GM18498 (cell line): ENCODE results near the gene PRSS27.

Experiments
- ATAC-seq: cut with Tn5 transposase; IDR thresholded peaks from one replicate; pipeline ENCODE4 v1.9.1; 2021; ENCODE audit warnings: mild to moderate bottlenecking, moderate library complexity; ENCODE audit not compliant: unreplicated experiment

PRSS27 gene

DNA sequence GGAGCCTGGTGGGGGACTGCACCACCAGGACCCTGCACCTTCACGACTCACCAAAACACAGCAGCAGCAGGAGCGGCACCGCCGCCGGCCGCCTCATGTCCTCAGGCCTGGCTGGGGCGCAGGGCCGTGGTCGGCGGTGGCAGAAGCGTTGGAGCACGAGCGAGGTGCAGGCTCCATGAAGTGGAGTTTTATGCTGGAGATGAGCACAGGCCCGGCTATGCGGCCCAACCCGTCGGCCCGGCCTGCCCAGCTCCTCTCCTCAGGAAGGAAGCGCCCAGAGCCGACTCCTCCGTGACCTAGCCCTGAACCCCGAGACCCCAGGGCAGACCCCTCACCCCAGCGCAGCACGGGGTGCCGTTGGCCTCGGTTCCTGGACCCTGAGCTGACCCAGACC, at the start of gene PRSS27:
Gene PRSS27, minus strand, starts transcription at position 161 of the 394 bp plus-strand sequence. Its CDS starts 64 bp downstream, at position 97.
- no peak for ATAC-seq

DNA sequence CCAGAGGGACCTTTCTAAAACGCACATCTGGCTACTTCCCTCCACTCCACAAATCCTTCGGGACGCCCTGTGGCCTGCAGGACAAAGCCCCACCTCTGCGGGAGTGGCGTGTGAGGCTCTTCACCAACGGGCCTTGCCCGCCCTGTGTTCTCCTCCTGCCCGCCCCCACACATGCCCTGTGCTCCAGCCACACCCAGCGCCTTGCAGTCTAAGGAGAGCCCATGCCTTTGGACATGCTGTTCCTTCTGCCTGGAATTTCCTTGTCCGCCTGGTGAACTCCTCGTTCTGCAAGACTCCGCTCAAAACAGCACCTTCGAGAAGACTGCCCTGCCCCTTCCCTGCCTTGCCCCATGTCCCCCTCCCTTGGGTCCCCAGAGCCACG, 49.6 kb upstream of the PRSS27 start:
- ATAC-seq = no peak

DNA sequence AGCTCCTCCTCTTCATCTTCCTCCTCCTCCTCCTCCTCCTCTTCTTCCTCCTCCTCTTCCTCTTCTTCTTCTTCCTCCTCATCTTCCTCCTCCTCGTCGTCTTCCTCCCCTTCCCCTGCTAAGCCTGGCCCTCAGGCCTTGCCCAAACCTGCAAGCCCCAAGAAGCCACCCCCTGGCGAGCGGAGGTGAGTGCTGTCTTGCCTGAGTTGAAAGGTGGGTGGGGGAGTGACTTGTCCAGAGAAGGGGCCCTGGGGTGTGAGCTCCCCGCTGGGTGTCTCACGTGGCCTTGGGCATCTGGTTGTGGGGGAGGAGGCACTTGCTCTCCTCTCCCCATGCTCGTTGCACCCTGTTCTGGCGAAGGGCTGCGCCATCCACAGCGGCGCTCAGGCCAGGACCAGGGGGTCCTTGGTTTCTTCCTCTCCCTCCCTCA, 49.1 kb upstream of the PRSS27 start:
- no peak for ATAC-seq

DNA sequence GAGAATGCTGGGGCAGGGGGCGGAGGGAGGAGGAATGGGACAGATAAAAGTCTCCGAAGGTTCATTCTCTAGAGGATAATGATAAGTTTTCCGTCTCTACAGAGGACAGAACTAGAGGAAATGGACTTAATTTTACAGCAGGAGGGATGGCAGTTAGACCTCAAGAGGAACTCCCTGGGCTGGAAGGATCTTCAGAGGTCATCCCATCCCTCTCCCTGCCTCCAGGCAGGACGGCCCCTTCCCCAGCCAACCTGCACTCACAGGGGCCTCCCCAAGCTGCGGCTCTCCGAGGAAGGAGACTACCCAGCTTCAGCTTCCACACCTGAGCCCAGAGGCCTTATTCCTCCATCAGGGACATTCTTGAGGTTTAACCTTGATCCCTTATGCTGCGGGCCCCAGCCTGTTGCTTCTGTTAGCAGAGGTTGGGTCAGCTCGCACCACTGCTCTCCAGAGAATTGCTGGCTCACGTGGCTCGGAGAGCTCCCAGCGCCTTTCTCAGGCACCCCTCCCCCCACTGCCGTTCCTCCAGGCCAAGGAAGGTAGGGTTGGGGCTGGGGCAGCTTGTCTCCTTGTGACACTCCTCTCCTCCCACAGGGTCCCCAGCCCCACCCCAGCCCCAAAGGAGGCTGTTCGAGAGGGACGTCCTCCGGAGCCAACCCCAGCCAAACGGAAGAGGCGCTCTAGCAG, 48.5 kb upstream of the PRSS27 start:
- ATAC-seq = no peak

DNA sequence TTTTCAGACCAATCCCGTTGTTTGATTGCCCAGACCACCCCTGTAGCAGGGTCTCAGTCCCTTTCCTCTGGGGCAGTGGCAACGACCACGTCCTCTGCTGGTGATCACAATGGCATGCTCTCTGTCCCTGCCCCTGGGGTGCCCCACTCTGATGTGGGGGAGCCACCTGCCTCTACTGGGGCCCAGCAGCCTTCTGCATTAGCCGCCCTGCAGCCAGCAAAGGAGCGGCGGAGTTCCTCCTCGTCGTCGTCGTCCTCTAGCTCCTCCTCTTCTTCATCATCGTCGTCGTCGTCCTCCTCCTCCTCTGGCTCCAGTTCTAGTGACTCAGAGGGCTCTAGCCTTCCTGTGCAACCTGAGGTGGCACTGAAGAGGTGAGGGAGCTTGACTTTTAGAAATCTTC, 47.9 kb upstream of the PRSS27 start:
- ATAC-seq = no peak

DNA sequence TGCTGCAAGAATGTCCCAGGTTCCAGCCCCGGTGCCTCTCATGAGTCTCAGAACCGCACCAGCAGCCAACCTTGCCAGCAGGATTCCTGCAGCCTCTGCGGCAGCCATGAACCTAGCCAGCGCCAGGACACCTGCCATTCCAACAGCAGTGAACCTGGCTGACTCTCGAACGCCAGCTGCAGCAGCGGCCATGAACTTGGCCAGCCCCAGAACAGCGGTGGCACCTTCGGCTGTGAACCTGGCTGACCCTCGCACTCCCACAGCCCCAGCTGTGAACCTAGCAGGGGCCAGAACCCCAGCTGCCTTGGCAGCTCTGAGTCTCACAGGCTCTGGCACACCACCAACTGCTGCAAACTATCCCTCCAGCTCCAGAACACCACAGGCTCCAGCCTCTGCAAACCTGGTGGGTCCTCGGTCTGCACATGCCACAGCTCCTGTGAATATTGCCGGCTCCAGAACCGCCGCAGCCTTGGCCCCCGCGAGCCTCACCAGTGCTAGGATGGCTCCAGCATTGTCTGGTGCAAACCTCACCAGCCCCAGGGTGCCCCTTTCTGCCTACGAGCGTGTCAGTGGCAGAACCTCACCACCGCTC, 47.2 kb upstream of the PRSS27 start:
- no peak for ATAC-seq

DNA sequence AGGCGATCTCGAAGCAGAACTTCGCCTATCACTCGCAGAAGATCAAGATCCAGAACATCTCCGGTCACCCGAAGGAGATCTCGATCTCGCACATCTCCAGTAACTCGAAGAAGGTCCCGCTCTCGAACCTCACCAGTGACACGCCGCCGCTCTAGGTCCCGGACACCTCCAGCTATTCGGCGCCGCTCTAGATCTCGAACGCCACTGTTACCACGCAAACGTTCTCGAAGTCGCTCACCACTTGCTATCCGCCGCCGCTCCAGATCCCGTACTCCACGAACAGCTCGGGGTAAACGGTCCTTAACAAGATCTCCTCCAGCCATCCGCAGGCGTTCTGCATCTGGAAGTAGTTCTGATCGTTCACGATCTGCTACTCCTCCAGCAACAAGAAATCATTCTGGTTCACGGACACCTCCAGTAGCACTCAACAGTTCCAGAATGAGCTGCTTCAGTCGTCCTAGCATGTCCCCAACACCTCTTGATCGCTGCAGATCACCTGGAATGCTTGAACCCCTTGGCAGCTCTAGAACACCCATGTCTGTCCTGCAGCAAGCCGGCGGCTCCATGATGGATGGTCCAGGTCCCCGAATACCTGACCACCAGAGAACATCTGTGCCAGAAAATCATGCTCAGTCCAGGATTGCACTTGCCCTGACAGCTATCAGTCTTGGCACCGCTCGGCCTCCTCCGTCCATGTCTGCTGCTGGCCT, 46.6 kb upstream of the PRSS27 start:
- no peak for ATAC-seq

DNA sequence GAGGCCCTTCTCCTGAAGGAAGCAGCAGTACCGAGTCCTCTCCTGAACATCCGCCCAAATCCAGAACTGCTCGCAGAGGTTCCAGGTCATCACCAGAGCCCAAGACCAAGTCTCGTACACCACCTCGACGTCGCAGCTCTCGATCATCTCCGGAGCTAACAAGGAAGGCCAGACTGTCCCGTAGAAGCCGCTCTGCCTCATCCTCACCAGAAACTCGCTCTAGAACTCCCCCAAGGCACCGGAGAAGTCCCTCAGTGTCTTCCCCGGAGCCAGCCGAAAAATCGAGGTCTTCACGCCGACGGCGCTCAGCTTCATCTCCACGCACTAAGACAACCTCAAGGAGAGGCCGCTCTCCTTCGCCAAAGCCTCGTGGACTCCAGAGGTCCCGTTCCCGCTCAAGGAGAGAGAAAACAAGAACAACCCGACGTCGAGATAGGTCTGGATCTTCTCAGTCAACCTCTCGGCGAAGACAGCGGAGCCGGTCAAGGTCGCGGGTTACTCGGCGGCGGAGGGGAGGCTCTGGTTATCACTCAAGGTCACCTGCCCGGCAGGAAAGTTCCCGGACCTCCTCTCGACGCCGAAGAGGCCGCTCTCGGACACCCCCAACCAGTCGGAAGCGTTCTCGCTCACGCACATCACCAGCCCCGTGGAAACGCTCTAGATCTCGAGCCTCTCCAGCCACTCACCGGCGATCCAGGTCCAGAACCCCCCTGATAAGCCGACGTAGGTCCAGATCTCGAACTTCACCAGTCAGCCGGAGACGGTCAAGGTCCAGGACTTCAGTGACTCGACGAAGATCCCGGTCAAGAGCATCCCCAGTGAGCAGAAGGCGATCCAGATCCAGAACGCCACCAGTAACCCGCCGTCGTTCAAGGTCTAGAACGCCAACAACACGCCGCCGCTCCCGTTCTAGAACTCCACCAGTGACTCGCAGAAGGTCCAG, 45.7 kb upstream of the PRSS27 start:
- no peak for ATAC-seq

DNA sequence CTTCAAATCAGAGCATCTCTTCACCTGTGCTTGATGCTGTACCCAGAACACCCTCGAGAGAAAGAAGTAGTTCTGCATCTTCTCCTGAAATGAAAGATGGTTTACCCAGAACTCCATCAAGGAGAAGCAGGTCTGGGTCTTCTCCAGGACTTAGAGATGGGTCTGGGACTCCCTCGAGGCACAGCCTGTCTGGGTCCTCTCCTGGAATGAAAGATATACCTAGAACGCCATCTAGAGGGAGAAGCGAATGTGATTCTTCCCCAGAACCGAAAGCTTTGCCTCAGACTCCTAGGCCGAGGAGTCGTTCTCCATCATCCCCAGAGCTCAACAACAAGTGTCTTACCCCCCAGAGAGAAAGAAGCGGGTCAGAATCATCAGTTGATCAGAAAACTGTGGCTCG, 44.7 kb upstream of the PRSS27 start:
- no peak for ATAC-seq

DNA sequence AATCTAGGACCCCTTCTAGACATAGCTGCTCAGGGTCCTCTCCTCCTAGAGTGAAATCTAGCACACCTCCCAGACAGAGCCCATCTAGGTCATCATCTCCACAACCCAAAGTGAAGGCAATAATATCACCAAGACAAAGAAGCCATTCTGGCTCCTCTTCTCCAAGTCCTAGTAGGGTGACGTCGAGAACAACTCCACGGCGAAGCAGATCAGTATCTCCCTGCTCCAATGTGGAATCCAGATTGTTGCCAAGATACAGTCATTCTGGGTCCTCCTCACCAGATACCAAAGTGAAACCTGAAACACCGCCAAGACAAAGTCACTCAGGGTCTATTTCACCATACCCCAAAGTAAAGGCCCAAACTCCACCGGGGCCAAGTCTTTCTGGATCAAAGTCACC, 43.1 kb upstream of the PRSS27 start:
- ATAC-seq = no peak

DNA sequence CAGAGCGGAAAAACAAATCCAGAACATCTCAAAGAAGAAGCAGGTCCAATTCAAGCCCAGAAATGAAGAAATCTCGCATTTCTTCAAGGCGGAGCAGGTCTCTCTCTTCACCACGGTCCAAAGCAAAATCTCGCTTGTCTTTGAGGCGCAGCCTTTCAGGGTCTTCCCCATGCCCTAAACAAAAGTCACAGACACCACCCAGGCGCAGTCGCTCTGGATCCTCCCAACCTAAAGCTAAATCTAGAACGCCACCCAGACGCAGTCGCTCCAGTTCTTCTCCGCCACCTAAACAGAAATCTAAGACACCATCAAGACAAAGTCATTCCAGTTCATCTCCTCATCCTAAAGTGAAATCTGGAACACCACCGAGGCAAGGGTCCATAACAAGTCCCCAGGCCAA, 42.7 kb upstream of the PRSS27 start:
- no peak for ATAC-seq

DNA sequence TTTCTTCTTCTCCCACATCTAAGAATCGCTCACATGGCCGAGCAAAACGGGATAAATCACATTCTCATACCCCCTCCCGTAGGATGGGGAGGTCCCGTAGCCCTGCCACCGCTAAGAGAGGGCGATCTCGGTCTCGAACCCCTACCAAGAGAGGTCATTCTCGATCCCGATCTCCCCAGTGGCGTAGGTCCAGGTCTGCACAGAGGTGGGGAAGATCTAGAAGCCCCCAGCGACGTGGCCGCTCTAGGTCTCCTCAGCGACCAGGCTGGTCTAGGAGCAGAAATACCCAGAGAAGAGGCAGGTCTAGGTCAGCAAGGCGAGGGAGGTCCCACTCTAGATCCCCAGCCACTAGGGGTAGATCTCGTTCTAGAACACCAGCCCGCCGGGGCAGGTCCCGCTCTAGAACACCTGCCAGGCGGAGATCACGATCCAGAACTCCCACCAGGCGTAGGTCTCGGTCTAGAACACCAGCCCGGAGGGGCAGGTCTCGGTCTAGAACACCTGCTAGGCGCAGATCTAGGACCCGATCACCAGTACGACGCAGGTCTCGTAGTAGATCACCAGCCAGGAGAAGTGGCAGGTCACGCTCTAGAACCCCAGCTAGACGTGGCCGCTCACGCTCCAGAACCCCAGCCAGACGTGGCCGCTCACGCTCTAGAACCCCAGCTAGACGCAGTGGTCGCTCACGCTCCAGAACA, 42.0 kb upstream of the PRSS27 start:
- ATAC-seq = no peak

DNA sequence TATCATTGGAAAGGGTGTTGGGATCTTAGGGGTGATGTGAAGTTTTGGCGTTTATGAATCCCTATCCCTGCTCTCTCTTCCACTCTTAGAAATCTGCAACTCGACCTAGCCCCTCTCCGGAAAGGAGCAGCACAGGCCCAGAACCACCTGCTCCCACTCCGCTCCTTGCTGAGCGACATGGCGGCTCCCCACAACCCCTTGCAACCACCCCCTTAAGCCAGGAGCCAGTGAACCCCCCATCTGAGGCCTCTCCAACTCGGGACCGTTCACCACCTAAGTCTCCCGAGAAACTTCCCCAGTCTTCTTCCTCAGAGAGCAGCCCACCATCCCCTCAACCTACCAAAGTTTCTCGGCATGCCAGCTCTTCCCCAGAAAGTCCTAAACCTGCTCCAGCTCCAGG, 41.4 kb upstream of the PRSS27 start:
- ATAC-seq = no peak

DNA sequence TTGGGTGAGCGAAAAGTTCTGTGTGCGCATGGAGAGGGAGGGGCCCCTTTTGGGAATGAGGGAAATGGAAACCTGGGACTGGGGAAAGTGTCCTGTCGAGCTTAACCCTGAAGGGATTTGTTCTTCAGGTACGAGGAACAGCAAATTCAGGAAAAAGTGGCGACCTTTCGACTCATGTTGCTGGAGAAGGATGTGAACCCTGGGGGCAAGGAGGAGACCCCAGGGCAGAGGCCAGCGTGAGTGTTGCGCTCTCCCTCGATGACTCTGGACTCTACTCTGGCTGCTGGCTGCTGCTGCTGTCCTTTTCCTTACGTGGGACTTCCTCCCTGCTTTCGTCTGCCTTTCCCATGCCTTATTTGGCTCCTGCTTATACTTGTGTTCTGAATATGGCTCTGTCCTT, 37.3 kb upstream of the PRSS27 start:
- ATAC-seq = no peak

DNA sequence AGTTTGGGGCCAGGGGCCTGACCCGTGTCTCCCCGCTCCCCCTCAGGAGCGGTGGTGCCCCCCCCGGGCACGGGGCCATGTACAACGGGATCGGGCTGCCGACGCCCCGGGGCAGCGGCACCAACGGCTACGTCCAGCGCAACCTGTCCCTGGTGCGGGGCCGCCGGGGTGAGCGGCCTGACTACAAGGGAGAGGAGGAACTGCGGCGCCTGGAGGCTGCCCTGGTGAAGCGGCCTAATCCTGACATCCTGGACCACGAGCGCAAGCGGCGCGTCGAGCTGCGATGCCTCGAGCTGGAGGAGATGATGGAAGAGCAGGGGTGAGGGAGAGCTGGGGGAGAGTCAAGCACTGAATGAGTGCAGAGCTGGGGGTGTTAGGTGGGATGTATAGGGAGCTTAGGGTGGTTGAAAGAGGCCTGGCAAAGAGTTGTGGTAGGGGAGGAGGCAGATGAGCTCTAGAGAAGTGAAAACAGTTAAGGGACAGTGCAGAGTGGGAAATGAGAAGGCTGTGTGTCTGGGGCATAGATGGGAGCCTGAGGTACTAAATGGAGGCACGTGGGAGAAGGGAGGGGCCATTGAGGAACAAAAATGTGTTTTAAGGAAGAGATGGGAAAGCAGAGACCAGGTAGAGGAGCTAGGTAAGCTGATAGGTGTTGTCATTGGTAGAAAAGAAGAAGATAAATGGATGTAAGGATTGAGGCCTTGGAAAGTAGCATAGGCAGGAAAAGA, 36.4 kb upstream of the PRSS27 start:
- no peak for ATAC-seq

DNA sequence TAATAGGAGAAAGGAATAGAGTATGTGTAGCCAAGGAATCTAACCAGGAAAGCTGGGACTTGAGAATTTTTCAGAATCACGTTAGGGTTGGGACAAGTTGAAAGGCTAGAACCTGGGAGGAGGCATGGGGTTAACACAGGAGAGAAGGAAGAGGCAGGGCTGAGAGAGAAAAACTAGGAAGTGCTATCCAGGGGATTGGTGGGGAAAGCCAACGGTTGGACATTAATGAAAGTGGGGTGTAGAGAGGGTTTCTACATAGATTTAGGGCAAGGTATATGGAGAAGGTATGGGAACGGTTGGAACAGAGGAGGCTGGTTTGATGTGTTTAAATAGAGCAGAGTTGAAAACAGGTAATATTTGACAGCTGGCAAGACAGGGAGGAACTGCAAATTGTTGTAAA, 35.1 kb upstream of the PRSS27 start:
- no peak for ATAC-seq

DNA sequence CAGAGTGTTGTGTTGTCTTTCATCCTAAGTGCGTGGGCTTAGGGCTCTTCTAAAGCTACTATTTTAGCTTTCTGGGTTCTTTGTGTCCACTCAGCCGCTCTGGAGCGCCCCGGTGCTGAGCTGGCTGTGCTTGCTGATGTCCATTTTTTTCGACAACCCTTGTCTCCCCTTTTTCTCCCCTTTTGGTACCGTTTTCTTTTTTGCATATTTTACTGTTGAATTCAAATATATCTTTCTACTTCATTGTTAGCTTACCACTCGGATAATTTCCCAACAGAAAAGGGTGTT, 33.7 kb upstream of the PRSS27 start:
- ATAC-seq = no peak

DNA sequence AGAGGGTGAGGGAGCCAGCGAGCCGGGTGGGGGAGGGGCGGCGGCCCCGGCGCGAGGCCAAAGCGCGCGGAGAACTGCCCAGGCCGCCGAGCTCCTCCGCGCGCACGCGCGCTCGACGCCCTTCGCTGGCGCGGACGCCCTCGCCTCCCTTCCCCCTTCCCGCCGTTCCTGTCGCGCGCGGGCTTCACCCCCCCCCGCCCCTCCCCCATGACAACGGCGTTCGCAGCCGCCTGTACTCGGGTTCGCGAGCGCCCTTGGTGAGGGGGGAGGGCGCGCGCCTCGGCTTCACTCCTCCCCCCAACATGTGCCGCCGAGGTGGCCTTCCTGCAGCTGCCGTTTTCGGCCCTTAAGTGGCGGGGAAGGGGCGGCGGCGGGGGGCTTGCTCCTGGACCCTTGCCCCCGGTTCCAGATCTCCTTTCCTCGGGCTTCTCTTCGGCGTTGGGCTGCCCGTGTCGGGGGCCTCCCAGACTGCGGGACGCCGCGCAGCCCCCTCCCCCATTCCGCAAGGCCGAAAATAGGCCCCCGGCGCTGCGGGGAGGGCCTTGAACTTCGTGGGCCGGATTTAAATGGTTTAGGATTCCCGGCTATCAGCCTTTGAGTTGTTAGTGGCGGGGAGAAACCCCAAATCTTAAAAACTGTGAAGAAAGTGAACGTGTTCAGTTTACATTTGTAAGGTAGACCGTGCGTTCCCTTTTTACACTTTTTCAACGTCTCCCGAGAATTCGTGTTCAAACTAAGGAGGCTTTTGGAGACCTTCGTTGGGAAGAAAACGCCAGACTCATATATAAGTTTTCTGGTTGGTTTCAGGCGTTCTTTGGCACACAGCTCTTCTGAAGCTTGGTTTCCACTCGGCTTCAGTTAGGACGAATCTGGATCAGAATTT, 33.1 kb upstream of the PRSS27 start:
- ATAC-seq = peak; percentile 45
